HG03558 (cell line): Measurements from ENCODE around the gene TCEA3.

Experiments used
- ATAC-seq: cut with Tn5 transposase; IDR thresholded peaks from one replicate; pipeline ENCODE4 v1.9.1; 2021; ENCODE audit warnings: moderate number of reproducible peaks; ENCODE audit not compliant: unreplicated experiment; ENCODE audit errors: extremely low read depth

The TCEA3 gene

DNA sequence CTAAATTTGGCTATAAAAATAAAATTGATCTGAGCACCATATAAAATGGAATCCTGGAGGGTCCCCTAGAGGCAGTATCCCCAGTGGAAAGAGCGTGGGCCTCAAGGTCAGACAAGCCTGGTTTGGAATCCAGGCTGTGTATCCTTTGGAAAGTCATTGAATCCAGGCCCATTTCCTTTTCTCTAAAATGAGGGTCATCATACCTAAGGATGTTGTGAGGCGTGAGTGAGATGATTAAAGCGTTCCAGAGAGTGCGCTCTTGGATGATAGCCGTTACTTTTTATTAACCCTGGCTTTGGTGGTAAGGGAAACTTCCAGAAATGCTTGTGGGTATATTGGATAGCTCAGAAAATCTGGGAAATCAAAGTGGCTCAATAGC lies 54.2 kb downstream of the TCEA3 start:
- ATAC-seq = no peak

DNA sequence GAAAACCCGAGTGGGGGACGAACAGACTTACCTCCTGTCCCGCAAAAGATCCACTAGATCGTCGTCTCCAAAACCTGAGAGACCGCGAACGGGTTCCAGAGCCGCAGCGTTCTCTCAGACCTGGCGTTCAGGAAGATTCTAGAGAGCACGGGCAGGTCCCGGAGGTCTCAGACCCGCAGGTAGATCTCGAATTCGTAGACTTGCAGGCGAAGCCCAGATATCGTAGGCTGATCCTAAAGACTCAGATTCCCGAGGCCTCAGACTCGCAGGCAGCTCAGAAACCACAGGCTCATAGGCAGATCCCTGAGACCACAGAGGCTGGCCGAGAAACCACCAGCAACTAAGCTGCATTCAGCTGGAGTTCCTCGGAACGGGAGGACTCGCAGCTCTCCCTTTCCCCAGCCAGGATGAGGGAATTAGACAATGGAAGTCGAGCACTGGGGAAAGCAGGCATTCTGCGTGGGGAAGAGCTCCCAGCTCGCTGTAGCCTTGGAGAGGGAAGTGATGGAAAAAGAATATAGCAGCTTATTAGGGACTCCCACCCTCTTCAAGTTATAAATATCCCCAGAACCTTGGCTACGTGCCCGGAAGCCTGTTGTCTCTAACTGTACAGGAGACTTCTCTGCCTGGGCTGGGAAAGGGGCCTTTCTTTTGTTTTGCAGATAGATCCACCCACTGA lies 55.1 kb downstream of the TCEA3 start, which contains the start of gene ZNF436:
TSS of gene ZNF436 (minus strand) at position 502 of the 679 bp plus-strand sequence. CDS start 1,831 bp downstream, outside the sequence.
- ATAC-seq = no peak

DNA sequence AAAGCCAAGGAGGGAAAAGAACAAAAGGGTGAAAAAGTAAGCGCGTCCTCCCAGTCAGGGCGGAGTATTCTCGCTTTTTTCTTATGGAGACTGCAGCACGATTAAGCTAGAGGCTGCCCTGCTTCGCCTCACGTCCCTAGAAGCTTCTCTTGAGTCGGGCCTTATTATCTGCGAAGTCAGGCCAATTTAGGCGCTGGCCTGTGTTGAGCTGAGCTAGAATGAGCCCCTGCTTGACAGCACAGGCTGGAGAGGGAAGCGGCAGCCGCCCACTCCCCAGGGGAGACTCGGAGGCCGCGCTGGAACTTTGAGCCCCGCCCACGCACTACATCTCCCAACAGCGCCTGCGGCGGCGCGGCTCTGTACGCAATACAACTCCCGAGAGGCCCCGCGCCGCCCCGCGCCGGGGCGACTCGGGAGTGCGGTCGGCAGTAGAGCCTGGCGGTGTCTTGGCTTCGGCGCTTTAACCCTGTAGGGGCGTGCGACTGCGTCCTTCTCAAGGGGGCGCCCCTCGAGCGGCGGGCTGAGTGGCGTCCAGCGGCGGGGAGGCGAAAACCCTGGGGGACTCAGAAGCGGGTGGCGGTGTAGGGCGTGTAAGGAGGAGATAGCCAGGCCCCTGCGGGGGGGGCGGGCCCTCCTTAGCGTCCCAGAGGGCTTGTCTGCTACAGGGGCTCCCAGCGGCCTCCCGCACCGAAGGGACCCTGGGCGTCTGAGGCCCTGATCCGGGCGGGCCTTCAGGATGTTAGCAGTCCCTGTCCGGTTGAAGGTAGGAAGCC lies 55.8 kb downstream of the TCEA3 start:
- peak; percentile 50 for ATAC-seq

DNA sequence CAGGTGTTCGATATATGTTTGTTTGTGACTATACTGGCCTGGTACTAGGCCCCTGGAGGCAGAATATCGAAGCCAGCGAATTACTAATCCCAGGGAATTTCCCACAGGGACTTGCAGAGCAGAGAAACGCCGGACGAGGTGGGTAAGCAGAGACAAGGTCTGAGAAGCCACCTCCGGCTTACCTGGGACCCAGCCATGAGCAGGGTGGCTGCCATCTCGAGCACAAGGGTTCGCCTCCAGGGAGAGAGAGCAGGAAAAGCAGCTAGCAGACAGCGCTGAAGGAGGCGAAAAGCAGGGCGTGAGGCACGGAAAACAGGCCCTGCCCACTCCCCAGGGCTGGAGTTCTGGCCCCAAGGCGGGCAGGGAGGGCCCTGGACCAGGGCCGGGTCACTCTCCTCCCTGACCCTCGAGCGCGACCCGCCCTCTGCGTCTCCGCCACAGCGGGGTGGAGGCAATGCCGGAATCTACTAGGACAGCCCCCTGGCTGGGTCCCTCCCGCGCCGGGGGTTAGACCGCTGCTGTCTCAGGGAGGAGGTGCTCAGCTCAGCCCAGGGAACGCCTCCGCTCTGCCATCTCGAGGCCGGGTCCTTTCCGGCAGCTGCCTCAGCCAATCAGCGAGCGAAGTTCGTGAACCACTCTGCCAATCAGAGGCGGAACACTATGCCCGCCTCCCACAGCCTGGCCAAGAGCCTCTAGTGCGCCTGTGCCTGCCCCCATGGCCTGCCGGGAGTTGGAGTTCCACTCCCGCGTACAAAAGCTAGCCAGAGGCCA lies 56.6 kb downstream of the TCEA3 start:
- peak; percentile 79 for ATAC-seq

DNA sequence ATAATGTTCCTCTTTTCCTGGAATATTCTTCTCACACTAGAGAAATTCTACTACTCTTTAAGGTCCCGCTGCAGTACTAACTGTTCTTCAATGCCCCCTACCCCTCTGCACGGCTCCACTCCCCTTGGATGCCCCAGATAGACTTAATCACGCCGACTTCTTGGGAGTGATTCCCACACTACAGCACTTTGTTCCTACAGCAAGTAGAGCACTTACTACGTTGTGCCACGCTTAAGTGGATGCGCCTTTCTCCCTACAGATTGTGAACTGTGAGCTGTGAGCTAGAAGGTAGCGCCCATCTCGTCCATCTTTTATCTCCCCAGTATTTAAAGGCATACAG lies 57.1 kb downstream of the TCEA3 start:
- no peak for ATAC-seq

DNA sequence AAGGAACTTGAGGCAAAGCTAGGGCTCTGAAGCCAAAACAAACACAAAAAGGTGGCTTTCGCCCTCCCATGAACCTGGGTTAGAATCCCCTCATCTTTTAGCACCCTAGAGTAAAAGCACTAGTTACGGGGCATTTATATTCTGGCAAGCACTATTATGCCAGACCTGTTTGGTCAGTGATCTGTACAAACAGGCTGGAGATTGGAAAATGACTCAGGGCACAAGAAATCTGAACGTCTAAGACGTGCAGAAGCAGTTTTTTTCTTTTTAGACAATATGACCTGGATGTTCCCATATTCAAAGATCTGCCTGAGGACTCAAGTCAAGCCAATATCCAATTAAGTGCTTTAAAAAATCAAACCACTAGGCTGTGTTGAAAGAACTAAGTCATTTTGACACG lies 58.0 kb downstream of the TCEA3 start:
- ATAC-seq = no peak

DNA sequence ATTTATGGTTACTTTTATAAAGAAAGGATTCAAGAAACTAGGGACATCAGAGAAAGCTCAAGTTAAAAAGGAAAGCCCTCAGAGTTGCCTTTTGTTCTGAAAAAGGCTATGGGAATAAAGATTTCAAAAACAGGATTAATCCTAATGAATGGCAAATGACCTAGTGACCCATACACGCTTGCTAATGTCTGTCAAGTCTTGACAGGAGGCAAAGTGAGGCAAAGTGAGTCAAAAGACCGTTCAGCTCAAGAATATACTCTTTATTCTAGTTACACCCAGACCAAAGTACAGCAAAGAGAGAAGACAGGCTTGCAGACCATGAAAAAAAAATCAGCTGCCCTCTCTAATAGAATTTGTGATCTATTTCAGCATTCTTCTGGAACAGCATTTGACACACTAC lies 58.4 kb downstream of the TCEA3 start:
- no peak for ATAC-seq

DNA sequence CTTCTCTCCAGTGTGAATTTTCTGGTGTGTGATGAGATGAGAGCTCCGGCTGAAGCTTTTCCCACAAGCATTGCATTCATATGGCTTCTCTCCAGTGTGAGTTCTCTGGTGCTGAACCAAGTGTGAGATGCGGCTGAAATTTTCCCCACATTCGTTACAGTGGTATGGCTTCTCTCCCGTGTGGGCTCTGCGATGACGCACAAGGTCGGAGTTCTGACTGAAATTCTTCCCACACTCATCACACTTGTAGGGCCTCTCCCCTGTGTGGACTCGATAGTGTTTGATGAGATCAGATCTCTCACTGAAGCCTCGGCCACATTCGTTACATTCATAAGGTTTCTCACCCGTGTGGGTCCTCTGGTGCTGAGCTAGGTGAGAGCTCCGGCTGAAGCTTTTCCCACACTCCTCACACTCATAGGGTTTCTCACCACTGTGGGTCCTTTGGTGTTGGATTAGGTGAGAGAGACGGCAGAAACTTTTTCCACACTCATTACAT lies 62.3 kb downstream of the TCEA3 start:
- ATAC-seq = no peak

DNA sequence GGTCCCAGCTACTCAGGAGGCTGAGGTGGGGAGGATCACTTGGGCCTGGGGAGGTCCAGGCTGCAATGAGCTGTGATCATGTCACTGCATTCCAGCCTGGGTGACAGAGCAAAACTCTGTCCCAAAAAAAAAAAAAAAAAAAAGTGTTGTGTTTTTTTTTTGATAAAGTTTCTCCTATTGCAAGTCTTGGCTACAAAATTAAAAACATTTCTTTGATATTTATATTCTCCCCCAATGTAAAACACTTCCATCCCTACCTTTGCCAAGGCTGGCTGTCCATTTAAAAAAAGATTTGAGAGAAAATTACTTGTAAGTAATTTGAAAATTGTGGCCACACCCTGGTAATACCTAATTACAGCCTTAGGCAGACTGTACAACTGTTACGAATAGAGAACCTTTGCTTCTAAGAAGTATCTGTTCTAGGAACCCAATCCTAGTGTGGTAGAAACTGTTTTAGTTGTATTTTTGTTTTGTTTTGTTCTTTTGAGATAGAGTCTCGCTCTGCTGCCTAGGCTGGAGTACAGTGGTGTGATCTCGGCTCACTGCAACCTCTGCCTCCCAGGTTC lies 66.2 kb downstream of the TCEA3 start:
- no peak for ATAC-seq

DNA sequence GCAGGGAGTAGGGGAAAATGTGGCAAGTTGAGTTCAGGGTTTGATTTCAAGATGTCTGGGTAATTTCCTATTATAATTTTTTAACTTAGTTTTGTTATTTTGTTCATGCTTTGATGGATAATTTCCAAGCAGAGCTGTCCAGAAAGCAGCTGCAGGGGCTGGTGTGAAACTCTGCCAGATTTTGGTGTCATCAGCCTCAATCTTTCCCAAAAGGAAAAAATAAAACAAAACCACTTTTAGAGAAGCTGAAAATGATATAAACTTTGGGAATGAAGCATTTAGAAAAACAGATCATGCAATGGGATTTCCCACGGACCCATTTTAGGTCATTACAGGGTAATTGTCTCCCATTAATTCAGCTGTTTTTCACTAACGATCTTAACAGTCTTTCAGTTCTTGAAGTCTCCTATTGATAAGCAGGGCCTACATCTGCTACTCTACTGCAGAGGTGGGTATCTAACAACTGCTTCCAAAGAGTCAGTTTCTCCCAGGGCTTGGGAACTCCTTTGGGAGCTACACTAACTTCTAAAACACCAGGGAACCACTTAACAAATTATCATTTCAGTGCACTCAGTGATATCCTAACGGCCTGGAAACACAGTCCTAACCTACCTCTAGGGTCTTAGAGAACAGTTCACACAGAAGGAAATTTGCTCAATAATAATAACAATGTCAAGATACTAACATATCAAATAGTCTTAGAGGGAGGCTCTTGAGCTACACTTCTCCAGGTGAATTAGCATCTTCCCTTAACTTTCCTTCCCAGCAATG lies 67.2 kb downstream of the TCEA3 start:
- ATAC-seq = no peak

DNA sequence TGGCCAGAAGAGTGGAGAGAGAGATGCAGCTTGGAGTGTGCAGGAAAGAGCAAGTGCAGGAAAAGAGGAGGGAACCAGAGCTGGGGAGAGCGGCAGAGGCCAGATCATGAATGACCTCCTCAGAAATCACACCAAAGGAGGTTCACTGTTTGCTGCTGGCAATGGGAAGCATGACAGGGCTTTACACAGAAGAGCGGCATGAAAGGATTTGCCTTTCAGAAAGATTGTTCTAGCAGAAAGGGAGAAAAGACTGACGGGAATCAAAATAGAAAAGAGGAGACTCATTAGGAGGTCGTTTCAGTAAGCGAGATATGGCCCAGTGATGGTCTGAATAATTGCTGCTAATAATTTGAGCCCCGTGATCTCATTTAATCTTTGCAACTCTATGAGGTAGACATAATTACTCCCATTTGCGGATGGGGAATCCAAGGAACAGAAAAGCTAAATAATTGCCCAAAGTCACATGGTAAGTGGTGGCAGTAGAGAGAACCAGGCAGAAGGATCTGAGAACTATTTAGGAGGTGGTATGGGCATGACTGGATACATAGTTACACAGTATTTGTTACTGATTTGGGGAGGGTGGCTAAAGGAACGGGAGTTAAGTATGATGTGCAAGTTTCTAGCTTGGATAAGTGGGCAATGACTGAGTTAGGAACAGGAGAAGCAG lies 67.9 kb downstream of the TCEA3 start:
- no peak for ATAC-seq

DNA sequence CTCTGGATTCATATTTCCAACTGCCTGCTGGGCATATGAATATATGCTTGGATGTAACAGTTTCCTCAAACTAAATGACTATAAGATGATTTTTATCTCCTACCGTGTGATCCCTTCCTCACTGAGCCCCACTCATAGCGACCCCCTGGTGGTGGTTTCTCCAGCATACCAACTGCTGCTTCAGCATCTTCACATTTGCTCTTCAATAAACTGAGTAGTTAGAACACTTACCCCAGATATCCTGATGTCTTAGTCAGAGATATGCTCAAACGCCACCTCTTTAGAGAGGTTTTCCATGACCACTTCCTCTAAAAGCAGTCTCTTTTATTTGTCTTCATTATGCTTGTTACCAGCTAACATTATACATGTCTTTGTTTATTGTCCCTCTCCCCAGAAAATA lies 70.3 kb downstream of the TCEA3 start:
- ATAC-seq = no peak

DNA sequence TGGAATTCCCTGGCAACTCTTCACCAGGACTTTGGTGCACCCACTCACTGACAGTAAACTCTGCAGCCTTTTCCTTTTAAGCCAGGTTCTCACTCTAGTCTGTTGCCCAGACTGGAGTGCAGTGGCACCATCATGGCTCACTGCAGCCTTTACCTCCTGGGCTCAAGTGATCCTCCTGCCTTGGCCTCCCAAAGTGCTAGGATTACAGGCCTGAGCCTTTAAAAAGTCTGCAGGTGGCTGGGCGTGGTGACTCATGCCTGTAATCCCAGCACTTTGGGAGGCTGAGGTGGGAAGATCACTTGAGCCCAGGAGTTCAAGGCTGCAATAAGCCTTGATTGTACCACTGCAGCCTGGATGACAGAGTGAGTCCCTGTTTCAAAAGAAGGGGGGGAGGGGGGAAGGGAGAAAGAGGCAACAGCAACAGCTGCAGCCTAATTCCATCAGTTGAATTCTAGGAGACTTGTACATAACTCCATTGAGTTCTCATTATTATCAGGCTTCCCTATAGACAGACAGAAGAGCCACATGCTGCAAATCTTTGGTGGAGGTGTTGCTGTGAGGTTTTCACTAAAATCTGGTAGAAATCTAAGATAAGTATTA lies 72.4 kb downstream of the TCEA3 start:
- ATAC-seq = no peak

DNA sequence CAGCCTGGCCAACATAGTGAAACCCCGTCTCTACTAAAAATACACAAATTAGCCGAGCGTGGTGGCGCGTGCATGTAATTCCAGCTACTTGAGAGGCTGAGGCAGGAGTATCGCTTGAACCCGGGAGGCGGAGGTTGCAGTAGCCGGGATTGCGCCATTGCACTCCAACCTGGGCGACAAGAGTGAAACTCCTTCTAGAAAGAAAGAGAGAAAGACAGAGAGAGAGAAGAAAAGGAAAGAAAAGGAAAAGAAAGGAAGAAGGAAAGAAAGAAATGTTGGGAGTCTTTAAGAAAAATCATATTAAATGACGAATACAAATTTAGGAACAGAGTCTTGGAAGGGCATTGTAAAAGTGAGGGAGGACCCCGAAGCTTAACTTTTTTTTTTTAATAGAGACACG lies 78.6 kb downstream of the TCEA3 start:
- ATAC-seq = no peak

DNA sequence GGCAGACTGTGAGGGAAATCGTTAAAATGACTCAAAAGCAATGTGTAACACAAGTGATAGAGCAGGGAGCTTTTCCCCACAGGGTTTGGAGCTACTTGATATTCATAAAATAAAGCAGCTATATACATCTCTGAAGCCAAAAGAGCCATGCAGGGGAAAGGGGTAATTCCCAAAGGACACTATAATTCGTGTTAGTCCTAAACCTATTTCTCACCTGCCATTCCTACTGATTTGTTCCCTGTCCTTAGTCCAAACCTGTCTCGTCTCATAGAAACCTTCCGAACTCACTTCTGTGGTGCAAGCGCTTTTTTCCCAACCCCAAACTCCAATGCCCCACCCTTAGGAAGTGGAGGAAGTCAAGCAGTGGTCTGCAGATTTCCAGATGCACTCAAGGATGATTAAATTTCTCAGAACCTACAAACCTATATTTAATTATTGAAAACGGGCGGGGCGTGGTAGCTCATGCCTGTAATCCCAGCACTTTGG lies 79.5 kb downstream of the TCEA3 start:
- no peak for ATAC-seq

DNA sequence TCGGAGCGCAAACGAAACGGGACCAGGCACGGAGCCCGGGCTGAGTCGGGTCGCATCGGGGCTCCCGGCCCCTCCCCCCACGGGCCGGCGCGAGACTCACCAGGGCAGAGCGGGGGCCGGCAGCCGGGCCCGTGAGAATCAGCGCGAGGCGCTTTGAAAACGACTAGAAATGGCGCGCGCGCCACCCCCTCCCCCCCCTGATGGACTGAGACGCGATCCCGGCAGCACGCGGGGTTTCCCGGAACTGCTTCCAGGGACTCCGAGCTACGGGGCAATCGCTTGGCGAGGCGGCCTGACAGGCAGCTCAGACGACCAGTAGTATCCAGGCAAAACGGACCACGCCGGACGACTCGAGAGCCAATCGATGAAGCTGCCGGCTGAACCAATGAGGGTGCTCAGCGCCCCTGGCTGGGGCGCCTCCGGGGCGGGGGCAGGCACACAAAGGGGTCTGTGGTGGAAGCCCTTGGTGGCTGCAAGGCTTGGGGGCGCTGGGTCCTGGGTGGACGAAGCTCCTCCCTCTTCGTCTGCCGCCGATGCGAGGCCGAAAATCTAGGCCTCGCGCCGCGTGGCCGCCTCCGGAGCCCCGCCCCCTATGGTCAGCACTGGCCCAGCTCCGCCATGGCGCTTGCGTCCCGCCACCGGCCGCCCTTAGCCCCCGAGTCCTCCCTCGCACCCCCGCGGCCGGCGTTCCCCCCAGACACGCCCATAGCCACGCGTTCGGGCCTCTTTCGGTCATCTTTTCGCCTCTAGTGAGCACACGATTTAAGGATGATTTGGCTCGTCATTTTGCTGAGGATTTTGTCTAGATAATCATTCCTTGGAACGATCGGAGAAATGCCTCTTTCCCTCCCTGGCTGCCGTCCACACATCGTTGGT lies 80.2 kb downstream of the TCEA3 start, which contains the start of gene HNRNPR:
TSS of gene HNRNPR (minus strand) at position 174 of the 876 bp plus-strand sequence. CDS start 3,276 bp downstream, outside the sequence.
- peak; percentile 89 for ATAC-seq

DNA sequence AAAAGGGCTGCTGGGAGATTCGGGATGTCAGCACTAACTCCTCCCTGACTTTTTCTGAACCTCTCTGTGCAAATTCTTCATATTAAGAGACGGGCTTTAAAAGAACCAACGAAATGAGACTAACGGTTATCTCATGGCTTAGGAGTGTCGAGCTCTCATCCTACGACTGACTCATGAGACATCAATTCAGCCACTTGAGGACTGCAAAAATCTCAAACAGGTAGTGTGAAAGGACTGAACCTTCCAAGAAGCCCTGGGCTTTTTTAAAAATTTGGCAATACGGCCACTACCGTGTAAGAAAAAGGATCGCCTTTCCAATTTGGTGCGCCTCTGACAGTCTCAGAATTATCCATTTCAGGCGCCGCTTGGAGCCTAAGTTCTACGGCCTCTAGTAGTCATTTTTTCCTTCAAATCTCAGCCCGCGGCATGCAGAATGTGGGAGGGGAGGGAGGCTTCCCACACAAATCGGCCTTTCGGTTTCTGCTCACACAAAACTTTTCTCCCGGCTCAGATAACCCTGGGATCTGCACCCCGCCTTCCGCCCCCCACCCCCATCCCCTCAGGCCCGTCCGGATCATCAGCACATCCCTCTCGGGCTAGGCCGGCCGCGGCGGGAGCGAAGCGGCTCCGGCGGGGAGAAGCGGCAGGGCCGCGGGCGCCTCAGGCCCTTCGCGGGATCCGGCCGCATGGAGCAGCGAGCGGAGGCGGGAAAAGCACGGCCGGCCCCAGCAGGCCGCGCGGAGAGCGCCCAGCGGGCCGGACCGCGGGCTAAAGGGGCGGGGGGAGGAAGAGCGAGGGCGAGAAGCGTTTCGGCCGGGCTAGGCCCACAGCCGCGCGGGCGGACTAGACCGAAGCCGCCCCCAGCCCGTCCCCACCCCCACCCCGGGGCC lies 81.1 kb downstream of the TCEA3 start:
- ATAC-seq = no peak
